NCI-H446 (cell line): Measurements from ENCODE around the gene PRSS21.
A peak's percentile ranks its signal among the peaks of the same experiment; 100 is the strongest.

Experiments
- DNase-seq, 2 experiments: peaks; one replicate each; lab custom pipeline; 2025; lab: John Stamatoyannopoulos, UW

Gene PRSS21

DNA sequence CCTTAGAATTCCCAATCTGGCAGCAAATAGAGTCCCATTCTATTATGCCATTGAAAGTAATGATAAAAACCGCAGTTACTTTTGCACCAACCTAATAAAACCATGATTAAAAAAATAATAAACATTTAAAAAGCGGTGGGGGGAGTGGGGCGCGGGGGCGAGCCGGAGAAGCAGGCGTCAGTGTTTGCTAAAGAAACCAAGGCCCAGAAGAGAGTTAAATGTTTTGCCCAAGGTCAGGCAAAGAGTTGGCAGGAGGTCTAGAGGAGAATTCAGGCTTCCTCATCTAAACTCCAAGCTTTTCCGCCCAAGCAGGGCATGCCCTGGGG lies 50.6 kb downstream of the PRSS21 start:
- DNase-seq: no peak

DNA sequence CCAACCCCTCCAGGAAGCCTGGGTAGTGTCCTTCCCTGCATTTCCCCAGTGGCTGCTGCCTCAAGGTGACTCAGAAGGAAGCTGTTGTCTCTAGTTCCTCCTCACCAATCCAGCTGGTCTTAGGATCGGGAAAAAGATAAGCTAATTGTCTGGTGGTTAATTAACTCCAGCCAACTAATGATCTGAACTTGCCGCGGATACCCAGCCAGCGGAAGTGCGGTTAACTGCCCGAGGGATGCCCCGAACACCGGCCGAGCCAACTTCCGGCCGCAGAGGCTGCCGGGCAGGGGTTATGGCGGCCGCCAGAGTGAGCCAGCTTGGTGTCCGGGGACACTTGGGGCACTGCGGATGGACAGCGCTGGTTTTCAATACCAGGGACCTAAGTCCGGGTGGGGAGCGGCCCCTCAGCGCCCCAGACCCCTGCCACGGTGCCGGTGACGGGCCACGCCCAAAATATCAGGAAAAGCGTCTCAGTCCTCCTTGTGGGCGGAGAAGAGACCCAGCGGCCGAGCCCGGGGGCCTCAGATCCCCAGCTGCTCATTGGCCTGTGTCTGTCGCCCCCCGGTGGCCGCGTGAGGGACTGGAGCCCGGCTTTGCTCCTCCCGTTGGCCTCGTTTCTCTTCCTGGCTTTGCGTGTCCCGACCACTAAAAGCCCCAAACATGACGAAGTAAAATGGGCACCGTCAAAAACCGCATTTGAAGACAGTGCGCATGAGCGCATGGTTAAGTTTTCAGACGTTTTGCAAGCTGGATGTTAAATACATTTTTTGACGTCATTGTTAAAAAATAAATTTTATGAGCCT lies 51.2 kb downstream of the PRSS21 start:
- peak; percentile 84 to 91 for DNase-seq
